GM12801 (cell line): ENCODE data around the gene RCAN3.

Source experiments
- CTCF ChIP-seq: IDR thresholded peaks from one replicate; pipeline ENCODE4 v1.5.1; 2011; ENCODE audit warnings: control low read depth; ENCODE audit not compliant: insufficient read length; ENCODE audit errors: extremely low read depth

The RCAN3 gene

GRCh38 chr1:24465099-24465498, 37.5 kb upstream of the RCAN3 start:
- no peak for TF ChIP-seq CTCF

- no peak for TF ChIP-seq CTCF
Observed at GRCh38 chr1:24465638-24466037, 37.0 kb upstream of the RCAN3 start.

GRCh38 chr1:24468685-24469316, 33.8 kb upstream of the RCAN3 start:
- no peak for TF ChIP-seq CTCF

- no peak for TF ChIP-seq CTCF
Observed at GRCh38 chr1:24470592-24470991, 32.0 kb upstream of the RCAN3 start.

GRCh38 chr1:24472527-24473251, 29.9 kb upstream of the RCAN3 start:
- no peak for TF ChIP-seq CTCF

- no peak for TF ChIP-seq CTCF
Observed at GRCh38 chr1:24474193-24474592, 28.4 kb upstream of the RCAN3 start.

- TF ChIP-seq CTCF = no peak
Observed at GRCh38 chr1:24475700-24476099, 26.9 kb upstream of the RCAN3 start.
